Stimulated activated naive CD4-positive, alpha-beta T cell treated with Interleukin-2 at 50 U/mL for 16 hours (primary cell): ENCODE results near the gene RFK.
"Not testable (repeated sequence)": the region's sequence is repeated elsewhere in the genome, so short reads cannot be mapped to it uniquely, and the experiment has no call there.

Experiments used
- DNase-seq: peaks from one replicate; lab custom pipeline; 2025; lab: John Stamatoyannopoulos, UW

The RFK gene

GRCh38 chr9:76394195-76394959, at the start of gene RFK:
RFK (minus strand) TSS chr9:76394426; CDS start chr9:76394171, 255 bp downstream.
- peak; percentile 93 for DNase-seq

DNA sequence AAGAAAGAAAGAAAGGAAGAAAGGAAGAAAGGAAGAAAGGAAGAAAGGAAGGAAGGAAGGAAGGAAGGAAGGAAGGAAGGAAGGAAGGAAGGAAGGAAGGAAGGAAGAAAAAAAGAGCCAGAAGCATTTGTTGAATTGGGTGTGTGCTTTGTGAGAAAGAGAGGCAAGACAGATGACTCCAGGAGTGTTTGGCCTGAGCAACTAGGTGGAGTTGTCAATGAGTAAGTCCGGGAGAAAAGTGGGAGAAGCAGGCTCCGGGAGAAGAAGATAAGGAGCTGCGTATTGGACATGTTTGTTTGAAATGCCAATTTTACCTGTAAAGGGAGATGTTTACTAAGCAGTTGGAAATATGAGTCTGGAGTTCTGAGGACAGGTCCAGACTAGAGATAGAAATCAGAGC, 49.7 kb upstream of the RFK start:
- no peak for DNase-seq

DNA sequence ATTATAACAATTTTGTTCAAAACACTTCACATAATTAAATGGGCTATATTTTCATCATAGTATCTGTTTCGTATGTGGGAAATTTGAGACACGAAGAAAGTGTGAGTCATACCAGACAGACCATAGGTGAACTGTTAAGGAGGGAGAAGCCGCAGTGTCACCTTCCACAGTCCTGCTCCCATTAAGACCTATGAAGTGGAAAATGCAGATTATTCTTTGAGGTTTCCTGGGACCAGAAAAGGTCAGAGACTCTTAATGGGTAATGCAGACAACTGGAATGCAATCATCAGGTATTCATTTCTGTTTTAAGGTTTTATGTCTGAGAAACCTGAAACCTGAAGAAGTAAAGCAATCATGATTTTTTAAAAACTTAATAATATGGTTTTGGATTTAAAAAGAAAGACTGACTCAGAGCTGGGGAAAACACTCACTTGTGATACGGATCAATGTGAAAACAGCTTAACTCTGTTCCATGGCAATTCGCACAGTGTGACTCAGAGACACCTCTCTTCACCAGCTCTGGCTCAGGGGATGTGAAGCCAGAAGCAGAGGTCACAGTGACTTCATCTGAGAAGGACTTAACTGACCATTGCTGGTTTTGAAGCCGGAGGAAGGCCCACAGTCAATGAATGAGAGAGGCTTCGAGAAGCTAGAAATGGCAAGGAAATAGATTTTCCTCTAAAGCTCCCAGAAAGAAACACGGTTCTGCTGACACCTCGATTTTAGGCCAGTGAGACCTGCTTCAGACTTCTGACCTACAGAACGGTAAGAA, 47.5 kb upstream of the RFK start:
- DNase-seq = peak; percentile 50

DNA sequence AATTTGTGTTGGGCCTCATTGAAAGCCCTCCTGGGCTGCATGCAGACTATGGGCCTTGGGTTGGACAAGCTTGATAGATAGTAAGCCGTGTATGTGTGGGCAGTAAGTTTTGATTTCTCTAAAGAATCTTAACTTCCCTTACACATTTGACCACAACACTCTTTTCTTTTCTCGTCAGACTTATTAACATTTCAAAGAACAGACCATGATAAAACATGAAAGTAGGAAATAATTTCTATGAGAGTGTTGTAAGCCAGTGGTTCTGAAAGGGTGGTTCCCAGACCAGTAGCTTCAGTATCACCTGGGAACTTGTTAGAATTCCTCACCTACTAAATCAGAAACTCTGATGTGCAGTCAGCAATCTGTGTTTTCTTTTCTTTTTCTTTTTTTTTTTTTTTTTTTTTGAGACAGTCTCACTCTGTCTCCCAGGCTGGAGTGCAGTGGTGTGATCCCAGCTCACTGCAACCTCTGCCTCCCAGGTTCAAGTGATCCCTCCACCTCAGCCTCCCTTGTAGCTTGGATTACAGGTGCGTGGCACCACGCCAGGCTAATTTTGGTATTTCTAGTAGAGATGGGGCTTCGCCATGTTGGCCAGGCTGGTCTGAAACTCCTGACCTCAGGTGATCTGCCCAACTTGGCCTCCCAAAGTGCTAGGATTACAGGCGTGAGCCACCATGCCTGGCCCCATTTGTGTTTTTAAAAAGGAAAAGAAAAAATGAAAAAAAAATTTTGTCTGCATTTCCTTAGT, 44.8 kb upstream of the RFK start:
- peak; percentile 8 for DNase-seq

- DNase-seq = not testable (repeated sequence)
Measured at GRCh38 chr9:76437017-76437699, 42.9 kb upstream of the RFK start.

DNA sequence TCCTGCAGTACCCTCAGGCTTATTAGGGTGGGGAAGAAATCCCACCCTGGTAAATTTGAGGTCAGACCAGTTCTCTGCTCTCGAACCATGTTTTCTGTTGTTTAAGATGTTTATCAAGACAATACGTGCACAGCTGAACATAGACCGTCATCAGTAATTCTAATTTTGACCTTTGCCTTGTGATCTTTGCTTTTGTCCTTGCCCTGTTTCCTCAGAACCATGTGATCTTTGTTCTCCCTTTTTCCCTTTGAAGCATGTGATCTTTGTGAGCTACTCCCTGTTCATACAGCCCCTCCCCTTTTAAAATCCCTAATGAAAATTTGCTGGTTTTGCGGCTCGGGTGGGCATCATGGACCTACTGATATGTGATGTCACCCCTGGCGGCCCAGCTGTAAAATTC, 40.7 kb upstream of the RFK start:
- DNase-seq = not testable (repeated sequence)

DNA sequence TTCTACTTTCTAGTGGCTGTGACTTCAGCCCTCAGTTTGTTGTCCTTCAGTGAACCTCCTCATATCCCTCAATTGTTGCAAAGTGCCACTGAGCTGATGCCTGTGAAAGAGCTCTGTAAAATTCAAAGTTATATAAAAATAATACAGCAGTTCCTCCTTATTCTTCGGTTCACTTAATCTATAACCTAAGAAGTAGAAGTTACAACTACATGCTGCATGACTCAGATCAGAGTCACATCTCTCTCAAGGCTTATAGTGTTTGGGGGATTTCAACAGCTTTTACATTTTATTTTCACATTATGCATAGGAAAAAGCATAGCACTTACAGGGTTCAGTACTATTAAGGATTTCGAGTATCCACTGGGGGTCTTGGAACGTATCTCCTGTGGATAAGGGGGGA, 39.6 kb upstream of the RFK start:
- DNase-seq = no peak

DNA sequence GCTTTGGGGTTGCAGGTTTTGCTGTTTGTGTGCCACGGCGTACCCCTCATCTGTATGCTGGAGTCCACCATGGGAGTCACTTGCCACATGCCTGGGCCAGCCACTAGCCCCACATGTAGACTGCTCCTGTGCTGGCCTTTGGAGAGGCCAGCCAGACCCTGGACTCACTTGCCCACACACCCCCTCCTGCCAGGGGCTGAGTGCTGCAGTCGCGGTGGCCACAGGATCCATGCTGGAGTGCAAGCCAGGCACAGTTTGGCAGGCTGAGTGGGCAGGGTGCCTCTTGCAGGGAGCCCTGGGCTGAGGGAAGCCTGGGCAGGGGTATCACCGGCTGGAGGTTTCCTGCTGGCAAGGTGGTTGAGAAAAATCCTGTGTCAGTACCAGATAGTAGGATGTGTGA, 39.2 kb upstream of the RFK start:
- no peak for DNase-seq

DNA sequence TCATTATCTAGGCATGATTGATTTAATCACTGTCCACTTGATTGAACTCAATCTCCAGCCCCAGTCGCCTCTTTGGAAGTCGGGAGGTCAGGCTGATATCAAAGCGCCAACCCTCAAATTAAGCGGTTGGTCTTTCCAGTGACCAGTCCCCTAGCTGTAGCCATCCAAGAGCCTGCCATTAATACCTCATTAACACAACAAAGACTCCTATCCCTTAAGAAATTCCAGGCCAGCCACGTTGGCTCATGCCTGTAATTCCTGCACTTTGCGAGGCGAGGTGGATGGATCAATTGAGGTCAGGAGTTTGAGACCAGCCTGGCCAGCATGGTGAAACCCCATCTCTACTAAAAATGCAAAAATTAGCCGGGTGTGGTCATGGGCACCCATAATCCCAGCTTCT, 37.4 kb upstream of the RFK start:
- DNase-seq = no peak

GRCh38 chr9:76426807-76427419, 32.7 kb upstream of the RFK start:
- no peak for DNase-seq

GRCh38 chr9:76425677-76426453, 31.6 kb upstream of the RFK start:
- DNase-seq = no peak

- no peak for DNase-seq
Measured at GRCh38 chr9:76424491-76424890, 30.3 kb upstream of the RFK start.

DNA sequence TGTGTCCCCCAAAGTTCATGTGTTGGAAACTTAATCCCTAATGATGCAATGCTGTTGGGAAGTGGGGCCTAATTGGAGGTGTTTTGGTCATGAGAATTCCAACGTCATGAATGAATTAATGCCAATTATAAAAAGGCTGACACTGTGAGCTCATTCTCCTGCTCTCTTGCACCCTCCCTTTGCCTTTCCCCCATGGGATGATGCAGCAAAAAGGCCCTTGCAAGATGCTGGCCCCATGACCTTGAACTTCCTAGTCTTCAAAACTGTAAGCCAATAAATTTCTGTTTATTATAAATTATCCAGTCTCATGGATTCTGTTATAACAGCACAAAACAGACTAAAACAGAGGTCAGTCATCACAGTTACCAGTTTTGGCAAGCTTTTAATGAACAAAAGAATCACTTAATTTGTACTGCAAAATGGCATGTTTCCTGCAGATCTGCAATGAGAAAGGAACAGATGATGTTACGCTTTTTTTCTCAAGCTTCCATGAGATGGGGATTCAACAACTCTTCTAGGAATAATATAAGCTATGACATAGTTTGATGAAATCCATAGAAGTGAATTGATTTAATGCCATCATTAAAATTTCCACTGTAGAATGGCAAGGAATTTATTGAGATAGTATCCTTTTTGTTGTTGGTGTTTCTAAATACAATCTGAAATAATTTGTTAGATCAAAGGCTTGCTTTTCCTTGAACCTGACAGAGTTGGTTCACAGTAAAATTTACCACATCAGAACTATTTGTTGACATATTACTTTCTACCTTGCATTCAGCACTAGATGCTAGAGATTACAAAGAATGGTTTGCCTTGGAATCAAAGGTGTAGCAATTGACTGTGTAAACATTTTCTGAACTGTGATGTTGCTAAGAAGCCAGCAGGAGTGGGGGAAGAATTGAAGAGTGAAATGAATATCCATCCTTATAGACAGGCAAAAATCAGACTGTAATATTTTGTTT, 29.3 kb upstream of the RFK start:
- no peak for DNase-seq

GRCh38 chr9:76419782-76420380, 25.7 kb upstream of the RFK start:
- no peak for DNase-seq

- DNase-seq = no peak
Measured at GRCh38 chr9:76417394-76417793, 23.2 kb upstream of the RFK start.

- no peak for DNase-seq
Measured at GRCh38 chr9:76415731-76416130, 21.5 kb upstream of the RFK start.

- DNase-seq = no peak
Measured at GRCh38 chr9:76415154-76415553, 20.9 kb upstream of the RFK start.

GRCh38 chr9:76414661-76415060, 20.4 kb upstream of the RFK start:
- DNase-seq = no peak

DNA sequence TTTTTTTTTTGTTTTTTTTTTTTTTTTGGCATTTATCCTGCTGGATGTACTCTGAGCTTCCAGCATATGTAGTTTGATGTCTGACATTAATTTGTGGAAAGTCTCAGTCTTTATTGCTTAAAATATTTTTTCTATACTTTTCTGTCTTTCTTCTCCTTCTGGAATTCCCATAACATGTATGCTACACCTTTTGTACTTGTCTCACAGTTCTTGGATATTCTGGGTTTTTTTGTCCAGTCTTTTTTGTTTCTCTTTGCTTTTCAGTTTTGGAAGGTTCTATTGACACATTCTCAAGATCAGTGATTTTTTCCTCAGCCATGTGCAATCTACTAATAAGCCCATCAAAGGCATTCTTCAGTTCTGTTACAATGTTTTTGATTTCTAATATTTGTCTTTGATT, 19.4 kb upstream of the RFK start:
- DNase-seq = no peak
